Body of pancreas (tissue), 4 donors: ENCODE data around the gene SNAPC2.

Source experiments
- CTCF ChIP-seq, 7 experiments: fragments of 450-650 bp in 4 of 7; fragments of 200-600 bp in 3 of 7; sonication (generic) in 3 of 7; IDR thresholded peaks; one replicate each; pipeline ENCODE4 v1.5.1; 2016 to 2019; ENCODE audit warnings: antibody characterized with exemption in 7 of 7
- POLR2A ChIP-seq, 3 donors: fragments of 450-650 bp; IDR thresholded peaks; one replicate each; pipeline ENCODE4 v1.6.1; 2016; ENCODE audit warnings: antibody characterized with exemption in 3 of 3, mild to moderate bottlenecking in 2 of 3

- TF ChIP-seq CTCF (IDR thresholded peaks at IDR 0.05): no peak
- no peak for TF ChIP-seq POLR2A (IDR thresholded peaks at IDR 0.05)
Measured at GRCh38 chr19:7914099-7914498, 6.0 kb upstream of the SNAPC2 start.
